Measurements from ENCODE around the gene TTC21A. TPM values are rescaled to one million over a fixed set of nuclear protein-coding genes. Genes with fewer than 3 reads are reported as not detected.

The TTC21A gene
- total and polyA plus RNA-seq, 10 of the 15 experiments (the other 5 are each of a cell fraction or from before 2014, with no cell fraction given) = 0.62 to 3.2 (median 1.2) TPM

GRCh38 chr3:39103791-39104552, 3.5 kb upstream of the TTC21A start:
- no TSS peak for BruUV-seq (replicated peaks)
- intact Hi-C loops (cut with micrococcal nuclease; ENCODE audit: unreplicated experiment) = no loop called here
- H3K9ac ChIP-seq (ENCODE audit: control insufficient read depth, insufficient read depth, low read length) = no peak overlapping the region

More at GRCh38 chr3:39103791-39104552, 3.5 kb upstream of the TTC21A start:
- H4K20me1 ChIP-seq (ENCODE audit: control insufficient read depth, insufficient read depth) = no peaks in the 10 kb centered on the region; the same call in 1 of the 2 replicates
- ChIA-PET RAD21 (ENCODE audit: unreplicated experiment) (interaction anchor here (1.2 to 1.7 kb wide), 3 partner anchors 55 to 184 kb away, joined by 3 to 6 read pairs (median 3); no protein-coding TSS in a partner anchor), POLR2A (no interaction called here), CTCF (interaction anchor here (0.9 to 5.6 kb wide), 6 partner anchors 16 to 274 kb away, joined by 3 to 39 read pairs (median 8); no protein-coding TSS in a partner anchor), SMC1A (ENCODE audit: uncharacterized antibody, unreplicated experiment) (interaction anchor here (1.4 to 2.9 kb wide), 2 partner anchors 42 to 184 kb away, joined by 8 read pairs; no protein-coding TSS in a partner anchor)
- 88% methylated on average over 6 of the region's 6 CpGs for WGBS (ENCODE audit: insufficient coverage, insufficient replicate concordance, low lambda C conversion rate, missing lambda C conversion rate)
- peaks cover 14% of the 10 kb centered on the region for H3K79me2 ChIP-seq (ENCODE audit: control insufficient read depth, insufficient read depth, low read length)
- H3K27me3 ChIP-seq (replicated peaks in 1 of 2; ENCODE audit: control insufficient read depth in 2 of 2, insufficient read depth in 2 of 2, low read length in 1 of 2) = no peaks in the 10 kb centered on the region
- in situ Hi-C loops (cut with MboI) = loop anchor here (5.0 kb wide), 1 partner anchor 178 kb away; the partner anchor contains the start of gene CX3CR1
- no peak for FAIRE-seq
- peaks cover 23% of the 10 kb centered on the region for H3K4me1 ChIP-seq (ENCODE audit: control insufficient read depth, insufficient read depth, low read length)
- no peaks in the 10 kb centered on the region for H3K9me3 ChIP-seq (replicated peaks; ENCODE audit: control insufficient read depth, insufficient read depth, low read length)
- no peak overlapping the region for H3K4me2 ChIP-seq (ENCODE audit: control insufficient read depth, insufficient read depth)
- H3K4me3 ChIP-seq = no peak overlapping the region
- peaks cover 0 to 14% of the 10 kb centered on the region in 2 experiments; a peak in 3 of 4 replicates for H3K36me3 ChIP-seq (ENCODE audit: control insufficient read depth in 2 of 2, insufficient read depth in 2 of 2, low read length in 1 of 2)
- DNase-seq (ENCODE audit: low read depth, low spot score) = no peak
- TF ChIP-seq NBN (IDR thresholded peaks at IDR 0.05) = no peak
- TF ChIP-seq IKZF1 (conservative IDR thresholded peaks at IDR 0.05) = no peak
- TF ChIP-seq PKNOX1 (IDR thresholded peaks at IDR 0.05) = no peak
- TF ChIP-seq ATF3 (IDR thresholded peaks at IDR 0.05; ENCODE audit: borderline replicate concordance, extremely low read depth, low read depth, low read length) = no peak
- TF ChIP-seq RELA (IDR thresholded peaks at IDR 0.05; ENCODE audit: borderline replicate concordance, partially characterized antibody) = no peak
- no peak for TF ChIP-seq RB1 (IDR thresholded peaks at IDR 0.05; ENCODE audit: borderline replicate concordance)
- no peak for TF ChIP-seq HSF1 (IDR thresholded peaks at IDR 0.05; ENCODE audit: low read depth, low read length)
- no peak for TF ChIP-seq WRNIP1 (IDR thresholded peaks at IDR 0.05; ENCODE audit: borderline replicate concordance, low read depth, low read length)
- TF ChIP-seq NR2F1 (conservative IDR thresholded peaks at IDR 0.05) = no peak
- no peak for TF ChIP-seq GATAD2B (conservative IDR thresholded peaks at IDR 0.05; ENCODE audit: low read depth)
- TF ChIP-seq CBX3 (IDR thresholded peaks at IDR 0.05; ENCODE audit: borderline replicate concordance, low read depth) = no peak
- H3K27ac ChIP-seq (ENCODE audit: control insufficient read depth, insufficient read depth) = no peak overlapping the region
- ATAC-seq = no peak
- no peak overlapping the region for H2AFZ ChIP-seq (ENCODE audit: control insufficient read depth, low read depth, low read length)
